ENCODE data around the gene NRIP1. TPM values are rescaled to one million over a fixed set of nuclear protein-coding genes. Genes with fewer than 3 reads are reported as not detected.

Gene NRIP1
- total RNA-seq, 4 donors from 2014 or later: 35.7 to 63.7 (median 41.0) TPM

DNA sequence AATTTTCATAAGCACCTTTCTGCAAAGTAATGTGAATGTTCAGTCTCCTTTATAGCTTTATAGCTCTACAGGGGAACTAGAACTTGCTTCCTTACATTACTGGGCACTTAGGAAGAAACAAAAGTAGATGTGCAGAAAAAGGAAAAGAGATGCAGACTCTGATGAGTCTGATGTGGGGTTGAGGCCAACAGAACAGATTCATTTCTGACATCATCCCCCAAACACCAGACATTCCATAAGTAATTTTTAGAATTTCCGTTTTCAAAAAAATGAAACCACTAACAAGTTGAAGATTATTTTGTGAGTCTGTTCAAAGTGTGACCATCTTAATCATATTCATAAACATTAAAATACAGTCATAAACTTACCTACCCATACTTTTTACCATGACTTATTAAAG, 96.0 kb downstream of the NRIP1 start:
- ATAC-seq (no peak), DNase-seq (no peak)
- H3K4me1 ChIP-seq: peaks cover 0 to 1% of the 10 kb centered on the region in 2 donors
- no peaks in the 10 kb centered on the region for H3K27me3 ChIP-seq
- H3K27ac ChIP-seq: no peak overlapping the region
- in situ Hi-C loops (cut with MboI; ENCODE audit: low sequenced_read_pairs in 4 of 4) (no loop called here), intact Hi-C loops (cut with DNase I; ENCODE audit: low total_unique reads) (no loop called here)
- no peaks in the 10 kb centered on the region for H3K9me3 ChIP-seq
- TF ChIP-seq POLR2A (IDR thresholded peaks at IDR 0.05): no peak
- H3K36me3 ChIP-seq: peaks cover 0 to 27% of the 10 kb centered on the region in 2 donors
- no peak overlapping the region for H3K4me3 ChIP-seq

DNA sequence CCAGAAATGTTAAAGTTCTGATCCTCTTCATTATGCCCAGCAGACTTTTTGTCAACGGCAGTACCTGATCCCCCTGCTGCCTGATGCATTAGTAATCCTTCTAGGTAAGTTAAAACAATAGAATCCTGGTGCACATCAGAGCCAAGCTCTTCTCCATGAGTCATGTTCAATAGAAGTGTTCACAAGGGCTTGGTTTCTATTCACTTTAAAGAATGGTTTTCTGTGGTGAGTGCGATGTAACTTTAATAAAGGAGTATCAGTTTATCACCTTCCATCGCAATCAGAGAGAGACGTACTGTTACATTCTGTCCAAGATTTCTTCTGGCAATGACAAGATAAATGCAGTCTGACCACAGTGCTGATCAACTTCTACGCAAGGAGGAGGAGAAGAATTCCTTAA, 96.8 kb downstream of the NRIP1 start:
- TF ChIP-seq POLR2A (IDR thresholded peaks at IDR 0.05): no peak
- TF ChIP-seq, protein P1, sequence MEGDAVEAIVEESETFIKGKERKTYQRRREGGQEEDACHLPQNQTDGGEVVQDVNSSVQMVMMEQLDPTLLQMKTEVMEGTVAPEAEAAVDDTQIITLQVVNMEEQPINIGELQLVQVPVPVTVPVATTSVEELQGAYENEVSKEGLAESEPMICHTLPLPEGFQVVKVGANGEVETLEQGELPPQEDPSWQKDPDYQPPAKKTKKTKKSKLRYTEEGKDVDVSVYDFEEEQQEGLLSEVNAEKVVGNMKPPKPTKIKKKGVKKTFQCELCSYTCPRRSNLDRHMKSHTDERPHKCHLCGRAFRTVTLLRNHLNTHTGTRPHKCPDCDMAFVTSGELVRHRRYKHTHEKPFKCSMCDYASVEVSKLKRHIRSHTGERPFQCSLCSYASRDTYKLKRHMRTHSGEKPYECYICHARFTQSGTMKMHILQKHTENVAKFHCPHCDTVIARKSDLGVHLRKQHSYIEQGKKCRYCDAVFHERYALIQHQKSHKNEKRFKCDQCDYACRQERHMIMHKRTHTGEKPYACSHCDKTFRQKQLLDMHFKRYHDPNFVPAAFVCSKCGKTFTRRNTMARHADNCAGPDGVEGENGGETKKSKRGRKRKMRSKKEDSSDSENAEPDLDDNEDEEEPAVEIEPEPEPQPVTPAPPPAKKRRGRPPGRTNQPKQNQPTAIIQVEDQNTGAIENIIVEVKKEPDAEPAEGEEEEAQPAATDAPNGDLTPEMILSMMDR (IDR thresholded peaks at IDR 0.05 in 4 of 5, conservative IDR thresholded peaks at IDR 0.05 in 1 of 5): no peak

DNA sequence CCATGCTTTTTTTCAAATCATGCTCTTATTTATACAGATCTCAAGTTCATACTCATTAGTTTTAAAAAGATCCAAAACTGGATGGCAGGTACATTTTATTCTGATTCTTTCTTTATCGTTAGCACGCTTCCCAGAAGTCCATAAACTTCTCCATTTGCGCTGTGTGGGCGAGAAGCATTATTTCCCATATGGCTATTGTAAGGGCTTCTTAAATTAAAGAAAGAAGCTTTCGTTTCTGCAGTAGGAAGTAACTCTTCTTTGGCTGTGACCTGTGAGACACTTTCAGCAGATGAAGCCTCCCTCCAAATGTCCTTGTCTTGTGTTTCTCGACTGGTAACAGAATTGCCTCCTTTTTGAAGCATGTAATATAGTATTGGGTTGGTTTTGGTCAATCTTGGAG, 100.2 kb downstream of the NRIP1 start:
- intact Hi-C loops (cut with DNase I; ENCODE audit: low total_unique reads): no loop called here

More for the DNA sequence above, 96.8 kb downstream of the NRIP1 start:
- no peak overlapping the region for H3K27ac ChIP-seq
- peaks cover 0 to 27% of the 10 kb centered on the region in 2 donors for H3K36me3 ChIP-seq
- no peak overlapping the region for H3K4me3 ChIP-seq
- in situ Hi-C loops (cut with MboI; ENCODE audit: low sequenced_read_pairs in 4 of 4) (no loop called here), intact Hi-C loops (cut with DNase I; ENCODE audit: low total_unique reads) (no loop called here)
- no peaks in the 10 kb centered on the region for H3K27me3 ChIP-seq
- H3K4me1 ChIP-seq: peaks cover 5 to 9% of the 10 kb centered on the region in 2 donors
- no peaks in the 10 kb centered on the region for H3K9me3 ChIP-seq
- DNase-seq: no peak
- ATAC-seq: no peak

DNA sequence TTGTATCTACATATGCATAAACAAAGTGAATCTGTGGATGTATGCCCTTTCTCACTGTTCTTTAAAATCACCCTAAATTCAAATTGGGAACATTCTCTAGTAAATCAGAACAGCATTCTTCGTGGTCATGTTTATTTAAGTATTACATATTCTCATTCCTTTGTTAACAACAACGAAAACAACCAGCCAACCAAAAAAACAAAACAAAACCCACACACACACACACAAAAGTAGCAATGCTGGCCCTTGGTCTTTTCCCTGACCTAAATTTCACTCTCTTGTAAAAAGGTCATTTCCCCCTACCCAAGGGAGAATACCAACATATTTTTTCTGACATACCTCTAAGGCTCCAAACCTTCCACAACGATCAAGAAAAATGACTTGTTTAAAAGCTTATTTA, 102.6 kb downstream of the NRIP1 start:
- Histone ChIP-seq H3K27ac (no peak overlapping the region), H3K9me3 (no peaks in the 10 kb centered on the region), H3K4me1 (peaks cover 10 to 19% of the 10 kb centered on the region in 2 donors), H3K27me3 (no peaks in the 10 kb centered on the region), H3K4me3 (no peak overlapping the region), H3K36me3 (peaks cover 0 to 13% of the 10 kb centered on the region in 2 donors)
- TF ChIP-seq POLR2A (IDR thresholded peaks at IDR 0.05): no peak
- TF ChIP-seq, protein P1 (IDR thresholded peaks at IDR 0.05 in 4 of 5, conservative IDR thresholded peaks at IDR 0.05 in 1 of 5): no peak
- intact Hi-C loops (cut with DNase I; ENCODE audit: low total_unique reads): no loop called here
- ATAC-seq (no peak), DNase-seq (no peak)
- in situ Hi-C loops (cut with MboI; ENCODE audit: low sequenced_read_pairs in 4 of 4): no loop called here

More for the DNA sequence above, 100.2 kb downstream of the NRIP1 start:
- H3K27me3 ChIP-seq: no peaks in the 10 kb centered on the region
- in situ Hi-C loops (cut with MboI; ENCODE audit: low sequenced_read_pairs in 4 of 4): no loop called here
- ATAC-seq (no peak), DNase-seq (no peak)
- H3K9me3 ChIP-seq: no peaks in the 10 kb centered on the region
- TF ChIP-seq, protein P1 (IDR thresholded peaks at IDR 0.05 in 4 of 5, conservative IDR thresholded peaks at IDR 0.05 in 1 of 5): no peak
- no peak for TF ChIP-seq POLR2A (IDR thresholded peaks at IDR 0.05)
- H3K4me1 ChIP-seq: peaks cover 10 to 19% of the 10 kb centered on the region in 2 donors
- H3K27ac ChIP-seq: no peak overlapping the region
- no peak overlapping the region for H3K4me3 ChIP-seq
- H3K36me3 ChIP-seq: peaks cover 0 to 27% of the 10 kb centered on the region in 2 donors

DNA sequence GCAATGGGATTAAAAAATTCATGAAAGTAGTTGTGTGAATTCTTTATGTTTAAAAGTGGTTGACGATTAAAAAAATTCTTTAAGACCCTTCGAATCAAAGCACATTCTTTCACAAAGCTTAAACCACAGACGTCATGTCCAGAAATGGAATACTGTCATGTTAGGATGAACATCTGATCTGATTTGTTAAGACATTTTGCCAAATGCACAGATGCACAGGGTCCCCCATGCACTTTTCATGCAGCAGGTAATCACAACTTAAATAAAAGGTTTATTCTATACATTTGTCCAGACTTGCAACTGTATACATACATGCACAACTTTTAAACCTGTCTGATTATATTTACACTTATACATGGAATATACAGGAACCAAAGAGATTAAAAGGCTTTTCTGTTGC, 103.3 kb downstream of the NRIP1 start:
- Histone ChIP-seq H3K27ac (no peak overlapping the region), H3K9me3 (no peaks in the 10 kb centered on the region), H3K4me3 (no peak overlapping the region), H3K27me3 (no peaks in the 10 kb centered on the region), H3K36me3 (peaks cover 0 to 6% of the 10 kb centered on the region in 2 donors), H3K4me1 (peaks cover 10 to 19% of the 10 kb centered on the region in 2 donors)
- ATAC-seq (no peak), DNase-seq (no peak)
- in situ Hi-C loops (cut with MboI; ENCODE audit: low sequenced_read_pairs in 4 of 4) (no loop called here), intact Hi-C loops (cut with DNase I; ENCODE audit: low total_unique reads) (no loop called here)
- TF ChIP-seq POLR2A (IDR thresholded peaks at IDR 0.05): no peak
- TF ChIP-seq, protein P1 (IDR thresholded peaks at IDR 0.05 in 4 of 5, conservative IDR thresholded peaks at IDR 0.05 in 1 of 5): no peak

Measured in gastrocnemius medialis (tissue), 4 donors.